SIG-M5 (cell line): ENCODE measurements around the gene KCNN4.
"Not testable (repeated sequence)": the region's sequence is repeated elsewhere in the genome, so short reads cannot be mapped to it uniquely, and the experiment has no call there.

Experiments
- DNase-seq: peaks from one replicate; lab custom pipeline; 2025; lab: John Stamatoyannopoulos, UW

The KCNN4 gene

GRCh38 chr19:43780706-43781525, at the start of gene KCNN4:
Gene KCNN4, minus strand, starts transcription at chr19:43780973. Its CDS starts 112 bp downstream, at chr19:43780861.
- no peak for DNase-seq

- DNase-seq = peak; percentile 9
These were observed 46.3 kb upstream of the KCNN4 start, which contains the start of gene ZNF283 for GRCh38 chr19:43826787-43827754. Gene ZNF283, plus strand, starts transcription at chr19:43827321. Its CDS starts 6,184 bp downstream, at chr19:43833505.

- not testable (repeated sequence) for DNase-seq
These were observed 43.8 kb upstream of the KCNN4 start for GRCh38 chr19:43824572-43824971.

DNA sequence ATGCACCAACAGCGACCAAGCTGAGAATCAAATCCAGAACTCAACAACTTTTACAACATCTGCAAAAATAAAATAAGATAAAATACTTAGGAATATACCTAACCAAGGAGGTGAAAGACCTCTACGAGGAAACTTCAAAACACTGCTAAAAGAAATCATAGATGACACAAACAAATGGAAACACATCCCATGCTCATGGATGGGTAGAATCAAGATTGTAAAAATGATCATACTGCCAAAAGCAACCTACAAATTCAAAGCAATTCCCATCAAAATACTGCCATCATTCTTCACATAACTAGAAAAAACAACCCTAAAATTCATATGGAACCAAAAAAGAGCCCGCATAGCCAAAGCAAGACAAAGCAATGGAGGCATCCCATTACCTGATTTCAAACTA, 43.1 kb upstream of the KCNN4 start:
- not testable (repeated sequence) for DNase-seq

GRCh38 chr19:43820884-43821215, 40.1 kb upstream of the KCNN4 start:
- no peak for DNase-seq

DNA sequence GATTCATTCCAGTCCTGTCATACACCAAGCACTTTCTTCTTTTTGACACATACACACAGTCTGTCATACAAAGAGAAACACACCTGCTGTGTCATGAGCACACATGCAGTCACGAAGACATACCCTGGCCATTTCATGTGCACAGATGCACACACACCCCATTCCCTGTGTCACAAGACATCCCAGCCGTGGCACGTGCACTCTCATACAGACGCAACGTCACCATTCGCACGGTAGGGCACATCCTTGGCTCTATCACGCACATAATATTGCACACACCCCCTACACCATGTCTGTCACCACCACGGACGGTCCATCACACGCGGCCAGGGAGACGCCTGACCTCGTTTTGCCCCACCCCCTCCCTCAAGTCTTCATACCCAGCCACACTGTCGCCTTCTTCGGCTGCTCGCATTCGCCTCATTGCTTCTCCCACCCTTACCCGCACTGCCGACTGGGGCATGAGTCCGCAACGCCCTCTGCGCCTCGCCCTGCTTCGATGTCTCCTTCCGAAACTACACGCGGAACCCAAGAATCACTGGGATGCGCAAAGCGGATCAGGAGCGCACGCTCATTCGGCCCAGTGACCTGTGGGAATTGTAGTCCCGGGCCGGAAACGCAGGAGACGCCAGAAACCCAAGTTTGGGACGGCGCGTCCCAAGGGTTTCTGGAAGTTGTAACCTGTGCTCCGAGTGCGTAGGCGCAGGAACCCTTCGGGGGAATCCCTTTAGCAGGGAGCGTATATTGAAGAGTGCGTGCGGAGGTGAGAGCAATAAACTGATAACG, 39.5 kb upstream of the KCNN4 start:
- no peak for DNase-seq

- no peak for DNase-seq
These were observed 37.7 kb upstream of the KCNN4 start for GRCh38 chr19:43818500-43818899.

GRCh38 chr19:43817454-43817853, 36.7 kb upstream of the KCNN4 start:
- not testable (repeated sequence) for DNase-seq

DNA sequence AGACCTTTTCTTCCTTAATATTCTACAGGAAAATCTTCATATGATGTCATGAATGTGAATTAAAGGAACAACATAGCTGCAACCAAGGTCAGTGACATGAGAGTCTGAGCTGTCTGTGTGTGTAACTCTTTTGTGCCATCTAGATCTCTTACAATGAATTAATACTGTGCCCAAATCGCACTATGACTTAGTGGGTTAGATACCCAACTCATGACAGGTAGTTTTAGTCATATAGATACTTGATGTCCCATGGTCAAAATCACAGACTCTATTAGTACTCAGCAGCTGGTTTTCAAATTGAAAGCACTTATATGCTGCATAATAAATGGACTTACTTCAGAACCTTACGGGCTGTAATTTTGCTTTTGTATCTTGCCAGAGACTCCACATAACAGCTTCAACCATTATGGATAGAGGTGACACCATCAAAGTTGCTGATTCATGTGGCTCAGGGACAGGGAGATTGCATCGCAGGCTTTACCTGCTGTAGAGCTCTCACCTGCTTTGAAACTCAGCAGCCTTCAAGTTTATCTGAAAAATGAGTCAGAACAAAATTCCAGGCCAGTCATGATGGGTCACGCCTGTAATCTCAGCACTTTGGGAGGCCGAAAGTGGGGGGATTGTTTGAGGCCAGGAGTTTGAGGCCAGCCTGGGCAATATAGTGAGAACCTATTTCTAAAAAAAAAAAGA, 34.0 kb upstream of the KCNN4 start:
- DNase-seq = no peak

GRCh38 chr19:43812688-43813087, 31.9 kb upstream of the KCNN4 start:
- DNase-seq = no peak

DNA sequence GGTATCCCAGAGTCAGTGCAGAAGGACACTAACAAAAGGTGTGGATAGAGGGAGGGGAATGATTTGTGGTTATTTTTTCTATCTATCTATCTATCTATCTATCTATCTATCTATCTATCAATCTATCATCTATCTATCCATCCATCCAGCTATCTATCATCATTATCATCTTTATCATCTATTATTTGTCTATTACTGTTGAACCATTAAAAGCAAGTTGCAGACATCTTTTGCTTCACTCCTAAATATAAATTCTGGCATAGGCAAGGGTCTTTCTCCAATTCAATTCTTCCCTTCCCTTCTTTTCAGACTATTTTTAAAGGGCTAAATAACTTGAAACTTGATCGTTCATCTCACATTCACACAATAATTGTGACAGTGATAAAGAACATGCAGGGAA, 31.5 kb upstream of the KCNN4 start:
- no peak for DNase-seq

- DNase-seq = no peak
These were observed 31.1 kb upstream of the KCNN4 start for GRCh38 chr19:43811837-43812236.

DNA sequence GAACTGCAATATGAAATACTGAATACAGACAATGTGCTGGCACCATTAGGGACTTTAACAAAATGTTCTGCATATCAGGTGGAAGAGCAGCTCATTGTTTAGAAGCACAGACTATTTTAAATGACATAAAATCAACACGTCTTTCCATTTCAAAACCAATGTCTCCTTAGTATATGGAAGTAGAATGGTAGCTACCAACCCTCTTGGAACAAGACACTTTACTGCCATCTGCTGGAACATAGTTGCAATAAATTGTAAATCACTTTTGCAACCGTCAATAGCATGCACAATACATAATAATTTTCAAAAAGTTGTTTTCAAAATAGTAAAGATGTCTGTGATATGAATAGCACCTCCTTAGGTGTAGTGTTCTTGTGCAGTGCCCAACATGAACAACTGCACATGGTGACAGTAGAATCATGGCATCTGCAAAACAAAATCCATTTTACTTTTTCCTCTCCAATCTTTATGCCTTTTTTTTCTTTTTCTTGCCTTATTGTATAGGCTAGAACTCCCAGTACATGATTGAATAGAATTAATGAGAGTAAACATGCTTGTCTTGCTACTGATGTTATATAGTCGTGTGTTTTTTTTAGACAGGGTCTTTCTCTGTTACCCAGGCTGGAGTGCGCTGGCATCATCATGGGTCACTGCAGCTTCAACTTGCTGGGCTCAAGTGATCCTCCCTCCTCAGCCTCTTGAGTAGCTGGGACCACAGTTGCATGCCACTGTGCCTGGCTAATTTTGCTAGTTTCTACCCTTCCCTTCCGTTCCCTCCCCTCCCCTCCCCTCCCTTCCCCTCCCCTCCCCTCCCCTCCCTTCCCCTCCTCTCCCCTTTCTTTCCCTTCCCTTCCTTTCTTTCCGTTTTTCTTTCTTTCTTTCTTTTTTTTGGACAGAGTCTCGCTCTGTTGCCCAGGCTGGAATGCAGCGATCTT, 29.3 kb upstream of the KCNN4 start:
- DNase-seq = peak; percentile 13

- DNase-seq = no peak
These were observed 26.9 kb upstream of the KCNN4 start for GRCh38 chr19:43807651-43808050.

- DNase-seq = no peak
These were observed 26.1 kb upstream of the KCNN4 start for GRCh38 chr19:43806848-43807247.

GRCh38 chr19:43806401-43806800, 25.6 kb upstream of the KCNN4 start:
- not testable (repeated sequence) for DNase-seq

GRCh38 chr19:43804432-43804831, 23.7 kb upstream of the KCNN4 start:
- no peak for DNase-seq

GRCh38 chr19:43802216-43802951, 21.6 kb upstream of the KCNN4 start, which contains the start of gene LYPD5:
Gene LYPD5, minus strand, starts transcription at chr19:43802447. Its CDS starts 67 bp downstream, at chr19:43802380.
- no peak for DNase-seq

DNA sequence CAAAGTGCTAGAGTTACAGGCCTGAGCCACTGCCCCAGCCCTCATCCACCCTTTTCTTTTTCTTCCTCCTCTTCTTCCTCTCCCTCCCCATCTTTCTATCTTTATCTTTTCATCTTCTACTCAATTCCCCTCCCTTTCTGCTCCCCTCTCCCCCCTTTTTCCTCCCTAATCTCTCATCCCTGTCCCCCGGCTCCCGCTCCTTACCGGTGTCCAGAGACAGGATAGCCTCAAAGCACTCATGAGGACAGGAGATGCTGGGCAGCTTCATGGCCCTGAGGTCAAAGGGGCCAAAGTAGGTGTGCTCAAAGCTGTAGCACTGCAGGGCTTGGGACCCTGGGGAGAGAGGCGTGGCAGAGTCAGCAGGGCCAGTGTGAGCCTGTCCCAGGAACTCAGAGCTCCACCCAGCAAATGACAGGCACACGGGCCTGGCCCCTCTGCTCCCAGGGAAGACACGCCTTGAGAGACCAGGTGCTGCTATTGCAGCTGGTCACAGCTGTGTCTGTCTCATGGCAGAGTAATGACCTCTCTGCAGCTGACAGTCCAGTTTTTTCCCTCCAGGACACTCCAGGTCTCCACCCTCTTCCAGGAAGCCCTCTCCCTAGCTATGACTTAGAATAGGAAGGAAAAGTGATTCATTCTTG, 18.8 kb upstream of the KCNN4 start:
- no peak for DNase-seq
